HepG2 (cell line): ENCODE results near the gene AJUBA. TPM values are rescaled to one million over a fixed set of nuclear protein-coding genes. Genes with fewer than 3 reads are reported as not detected.

Source experiments
- ATAC-seq: fragments of 200-7000 bp; cut with Tn5 transposase; 3 replicates; pipeline ENCODE4 v1.9.1; 2020; ENCODE audit warnings: mild to moderate bottlenecking, moderate library complexity
- BruUV-seq: library from RNA; stranded (reverse); fragments of 400-500 nt; replicated peaks from 2 replicates; lab custom pipeline; 2021; lab: Mats Ljungman, UMichigan
- CTCF ChIA-PET: fragments of 300-600 bp; formaldehyde crosslinking; extraction: SDS; loops from one replicate; lab custom pipeline; 2021; ENCODE audit warnings: low total read pairs, inconsistent platforms, low intra/inter-chr PET ratio; lab: Yijun Ruan, JAX
- POLR2A ChIA-PET: fragments of 350-600 bp; sonication (Branson Sonifier 250); formaldehyde crosslinking; loops from one replicate; lab custom pipeline; 2020; ENCODE audit warnings: antibody characterized with exemption, inconsistent platforms; lab: Yijun Ruan, JAX
- DNase-seq: peaks from one replicate; pipeline ENCODE4 v3.0.0-alpha.2; 2015; ENCODE audit warnings: low spot score
- FAIRE-seq: peaks from 3 replicates; lab custom pipeline; 2011; peaks lifted over from hg19 to GRCh38; lab: Jason Lieb, UNC
- H2AFZ ChIP-seq: one replicate; pipeline ENCODE4 v1.6.1; 2011; ENCODE audit warnings: low read length, inconsistent platforms
- H3K27ac ChIP-seq: fragments of 300-600 bp; 3 replicates; pipeline ENCODE4 v1.8.0; 2011; ENCODE audit warnings: mixed run types, mild to moderate bottlenecking, mixed read lengths, low read length, inconsistent platforms; ENCODE audit not compliant: insufficient read depth; ENCODE audit errors: extremely low read length
- H3K27me3 ChIP-seq, 2 experiments: fragments of 200-600 bp in 1 of 2; 2 replicates in 1 of 2; 3 replicates in 1 of 2; pipeline versions ENCODE4 v1.6.0 to v1.8.0; 2011; ENCODE audit warnings: low read length in 2 of 2, mild to moderate bottlenecking in 2 of 2, moderate library complexity in 2 of 2, inconsistent platforms in 1 of 2; ENCODE audit not compliant: insufficient read depth in 2 of 2, control insufficient read depth in 1 of 2
- H3K36me3 ChIP-seq, 2 experiments: fragments of 200-600 bp in 1 of 2; replicated peaks in 1 of 2; 2 replicates in 1 of 2; 3 replicates in 1 of 2; pipeline versions ENCODE4 v1.5.1 to v1.8.0; 2011; ENCODE audit warnings: low read length in 2 of 2, inconsistent platforms in 1 of 2; ENCODE audit not compliant: insufficient read depth in 2 of 2, control insufficient read depth in 1 of 2
- H3K4me1 ChIP-seq: 2 replicates; pipeline ENCODE4 v1.5.1; 2012; ENCODE audit warnings: low read length, inconsistent platforms; ENCODE audit not compliant: insufficient read depth
- H3K4me2 ChIP-seq: 2 replicates; pipeline ENCODE4 v1.6.0; 2011; ENCODE audit warnings: low read depth, low read length, inconsistent platforms
- H3K4me3 ChIP-seq, 3 experiments: fragments of 200-600 bp in 1 of 3; sonication (generic), shearing (Covaris generic) in 1 of 3; replicated peaks in 1 of 3; 2 replicates each; pipeline ENCODE4 v1.5.1; 2011 to 2016; ENCODE audit warnings: low read length in 3 of 3, inconsistent platforms in 2 of 3, low read depth in 2 of 3, mild to moderate bottlenecking in 2 of 3, control low read depth in 1 of 3, mixed read lengths in 1 of 3; ENCODE audit not compliant: insufficient read depth in 1 of 3
- H3K79me2 ChIP-seq: one replicate; pipeline ENCODE4 v1.6.1; 2011; ENCODE audit warnings: low read length, inconsistent platforms; ENCODE audit not compliant: insufficient read depth
- H3K9ac ChIP-seq: 2 replicates; pipeline ENCODE4 v1.6.0; 2011; ENCODE audit warnings: mild to moderate bottlenecking, low read depth, low read length, inconsistent platforms; ENCODE audit not compliant: insufficient read depth
- H3K9me3 ChIP-seq: 2 replicates; pipeline ENCODE4 v1.5.1; 2012; ENCODE audit warnings: mild to moderate bottlenecking, low read length
- H4K20me1 ChIP-seq: 2 replicates; pipeline ENCODE4 v1.6.0; 2011; ENCODE audit warnings: inconsistent platforms, mild to moderate bottlenecking, low read length, moderate library complexity; ENCODE audit not compliant: insufficient read depth
- BRD4 ChIP-seq: sonication (generic); formaldehyde crosslinking; IDR thresholded peaks from 2 replicates; pipeline ENCODE4 v1.4.0; 2020; ENCODE audit warnings: missing genetic modification reagents
- CSRNP2 ChIP-seq: sonication (generic); formaldehyde crosslinking; conservative IDR thresholded peaks from 2 replicates; pipeline ENCODE4 v1.8.0; 2022; ENCODE audit warnings: low read depth, missing genetic modification reagents
- DMAP1 ChIP-seq: IDR thresholded peaks from 2 replicates; pipeline ENCODE4 v1.6.1; 2016
- EP300 ChIP-seq, 3 experiments: sonication (generic) in 1 of 3; formaldehyde crosslinking in 1 of 3; IDR thresholded peaks; 2 replicates each; pipeline versions ENCODE4 v1.5.1 to v1.6.1; 2011 to 2020; ENCODE audit warnings: low read depth in 2 of 3, low read length in 2 of 3, borderline replicate concordance in 1 of 3, improper control_type of control experiment in 1 of 3, mild to moderate bottlenecking in 1 of 3, missing genetic modification reagents in 1 of 3, moderate library complexity in 1 of 3
- LCORL ChIP-seq, 2 experiments: fragments of 450-650 bp in 1 of 2; sonication (generic) in 1 of 2; formaldehyde crosslinking in 1 of 2; IDR thresholded peaks; 2 replicates each; pipeline versions ENCODE4 v1.5.0 to v1.6.1; 2017 to 2020; ENCODE audit warnings: antibody characterized with exemption in 1 of 2, missing genetic modification reagents in 1 of 2
- MLLT10 ChIP-seq: sonication (generic); formaldehyde crosslinking; IDR thresholded peaks from 2 replicates; pipeline ENCODE4 v1.4.0; 2020; ENCODE audit warnings: missing genetic modification reagents
- SKI ChIP-seq: fragments of 450-650 bp; IDR thresholded peaks from one replicate; pipeline ENCODE4 v1.6.1; 2018; ENCODE audit warnings: mild to moderate bottlenecking; ENCODE audit not compliant: partially characterized antibody
- SSRP1 ChIP-seq: IDR thresholded peaks from 2 replicates; pipeline ENCODE4 v1.6.1; 2016; ENCODE audit warnings: control low read depth
- TCF12 ChIP-seq, 2 experiments: fragments of 450-650 bp in 1 of 2; sonication (generic) in 1 of 2; formaldehyde crosslinking in 1 of 2; IDR thresholded peaks; 2 replicates each; pipeline versions ENCODE4 v1.6.1 to v1.8.0; 2017 to 2022; ENCODE audit warnings: antibody characterized with exemption in 1 of 2, mild to moderate bottlenecking in 1 of 2, missing genetic modification reagents in 1 of 2, moderate library complexity in 1 of 2
- ZIK1 ChIP-seq: sonication (generic); formaldehyde crosslinking; IDR thresholded peaks from 2 replicates; pipeline ENCODE4 v1.5.0; 2020; ENCODE audit warnings: mild to moderate bottlenecking, low read depth, missing genetic modification reagents, borderline replicate concordance
- ZMYM3 ChIP-seq: sonication (generic); formaldehyde crosslinking; IDR thresholded peaks from 2 replicates; pipeline ENCODE4 v1.5.1; 2020; ENCODE audit warnings: mild to moderate bottlenecking, missing genetic modification reagents
- ZNF281 ChIP-seq: sonication (generic); formaldehyde crosslinking; IDR thresholded peaks from 2 replicates; pipeline ENCODE4 v1.4.0; 2020; ENCODE audit warnings: missing genetic modification reagents, borderline replicate concordance
- ZNF296 ChIP-seq: sonication (generic); formaldehyde crosslinking; conservative IDR thresholded peaks from 2 replicates; pipeline ENCODE4 v1.5.0; 2020; ENCODE audit warnings: mild to moderate bottlenecking, missing genetic modification reagents
- ZNF513 ChIP-seq: sonication (generic); formaldehyde crosslinking; conservative IDR thresholded peaks from 2 replicates; pipeline ENCODE4 v1.5.0; 2020; ENCODE audit warnings: missing genetic modification reagents
- ZNF740 ChIP-seq: sonication (generic); formaldehyde crosslinking; IDR thresholded peaks from 2 replicates; pipeline ENCODE4 v1.4.0; 2020; ENCODE audit warnings: missing genetic modification reagents
- ZNF841 ChIP-seq: sonication (generic); formaldehyde crosslinking; IDR thresholded peaks from 2 replicates; pipeline ENCODE4 v1.8.1; 2023; ENCODE audit warnings: missing genetic modification reagents, borderline replicate concordance
- ZSCAN9 ChIP-seq: IDR thresholded peaks from 2 replicates; pipeline ENCODE4 v1.6.1; 2016; ENCODE audit warnings: borderline replicate concordance
- WGBS: methylation state at CpG from one replicate; pipeline ENCODE4 v1.1.6; 2017; ENCODE audit warnings: low lambda C conversion rate; 5-methylcytosine and 5-hydroxymethylcytosine counted together
- in situ Hi-C: cut with HindIII; loops from 2 replicates; pipeline ENCODE4 v1.10.0; 2017; ENCODE audit warnings: low pct_unique_long_range_greater_than_20kb; ENCODE audit not compliant: extremely low pct_ligation_motif_present
- intact Hi-C: fragments of 100-400 bp; cut with micrococcal nuclease; formaldehyde crosslinking; loops from one replicate; pipeline ENCODE4 v1.10.0; 2022; ENCODE audit not compliant: unreplicated experiment
- polyA plus RNA-seq, 8 experiments: library from polyadenylated mRNA; depleted of rRNA in 3 of 8; stranded (reverse) in 7 of 8; unstranded in 1 of 8; fragments of >200 nt; fragmentation: Illumina TruSeq in 4 of 8; extraction: Trizol in 4 of 8; gene quantifications; 2 replicates each; pipeline versions ENCODE4 v1.2.1 to v1.2.3, GENCODE V29; 2011 to 2016; ENCODE audit warnings: low read depth in 4 of 8, missing spikeins in 1 of 8, mixed read lengths in 1 of 8; ENCODE audit not compliant: insufficient read depth in 1 of 8
- total RNA-seq, 5 experiments: library from RNA; depleted of rRNA; stranded (reverse); fragments of >200 nt; fragmentation: Illumina TruSeq; extraction: Trizol; gene quantifications; 2 replicates each; pipeline ENCODE4 v1.2.3, GENCODE V29; 2016; ENCODE audit warnings: low read depth in 1 of 5

The AJUBA gene
- total and polyA plus RNA-seq, 2 of the 13 experiments (the other 11 are each of a cell fraction or from before 2014, with no cell fraction given) = 157 to 241 TPM

- POLR2A ChIA-PET = interaction anchor here (1.0 to 15.1 kb wide), 8 partner anchors 9 to 96 kb away, joined by 3 to 203 read pairs (median 6); partner anchors contain the start of genes ACIN1, C14orf119, PRMT5 and PSMB5
- Histone ChIP-seq H3K9ac (no peak overlapping the region), H3K9me3 (no peaks in the 10 kb centered on the region), H3K36me3 (peaks cover 23 to 38% of the 10 kb centered on the region in 2 experiments), H3K4me1 (peaks cover 29% of the 10 kb centered on the region), H2AFZ (no peak overlapping the region), H3K79me2 (peaks cover 14% of the 10 kb centered on the region), H3K4me3 (no peak overlapping the region), H3K27me3 (no peaks in the 10 kb centered on the region), H3K4me2 (no peak overlapping the region), H3K27ac (no peak overlapping the region), H4K20me1 (0 out of 2 replicates have a peak, but pooled peaks cover 6% of the 10 kb centered on the region)
- no peak for DNase-seq
- BruUV-seq = no TSS peak
- peak; percentile 11 for ATAC-seq
- in situ Hi-C loops = no loop called here
- WGBS = 92% methylated on average over 4 of the region's 4 CpGs
- intact Hi-C loops = no loop called here
- CTCF ChIA-PET = no interaction called here
- no peak for FAIRE-seq
- TF ChIP-seq ZSCAN9 (CRISPR knock-in tag) (no peak), BRD4 (no peak), ZNF513 (CRISPR knock-in tag) (no peak), ZNF296 (CRISPR knock-in tag) (0 out of 2 replicates have a peak, but pooled peaks have one; percentile 18), MLLT10 (no peak), LCORL (IDR thresholded peaks at IDR 0.05) (no peak), LCORL (CRISPR knock-in tag; IDR thresholded peaks at IDR 0.05) (no peak), CSRNP2 (CRISPR knock-in tag) (no peak), ZIK1 (CRISPR knock-in tag) (no peak), SKI (no peak), ZNF841 (CRISPR knock-in tag) (no peak), ZNF740 (CRISPR knock-in tag) (0 out of 2 replicates have a peak, but pooled peaks have one; percentile 57), SSRP1 (CRISPR knock-in tag) (peak; percentile 93), ZMYM3 (CRISPR knock-in tag) (0 out of 2 replicates have a peak, but pooled peaks have one; percentile 23), EP300 (IDR thresholded peaks at IDR 0.05; ENCODE audit: low read depth in 2 of 2, low read length in 2 of 2) (no peak), EP300 (CRISPR knock-in tag; IDR thresholded peaks at IDR 0.05; ENCODE audit: borderline replicate concordance) (no peak), ZNF281 (CRISPR knock-in tag) (peak; percentile 39; the same call in 1 of the 2 replicates), TCF12 (IDR thresholded peaks at IDR 0.05) (peak; percentile 74; the same call in 1 of the 2 replicates), TCF12 (CRISPR knock-in tag; IDR thresholded peaks at IDR 0.05) (no peak), DMAP1 (CRISPR knock-in tag) (no peak)
Measured at GRCh38 chr14:23025151-23025814, 42.9 kb upstream of the AJUBA start.
